GM12801 (cell line): ENCODE measurements around the gene ALS2.

Source experiments
- CTCF ChIP-seq: IDR thresholded peaks from one replicate; pipeline ENCODE4 v1.5.1; 2011; ENCODE audit warnings: control low read depth; ENCODE audit not compliant: insufficient read length; ENCODE audit errors: extremely low read depth

Gene ALS2

GRCh38 chr2:201797175-201797840, 16.6 kb upstream of the ALS2 start:
- TF ChIP-seq CTCF = no peak

- no peak for TF ChIP-seq CTCF
These were observed 15.7 kb upstream of the ALS2 start for GRCh38 chr2:201796478-201796865.

- no peak for TF ChIP-seq CTCF
These were observed 15.1 kb upstream of the ALS2 start for GRCh38 chr2:201795607-201796477.

- no peak for TF ChIP-seq CTCF
These were observed 13.6 kb upstream of the ALS2 start for GRCh38 chr2:201794294-201794693.

- TF ChIP-seq CTCF = no peak
These were observed 12.9 kb upstream of the ALS2 start for GRCh38 chr2:201793631-201794030.

GRCh38 chr2:201790989-201791388, 10.3 kb upstream of the ALS2 start:
- TF ChIP-seq CTCF = no peak

GRCh38 chr2:201790291-201790690, 9.6 kb upstream of the ALS2 start:
- no peak for TF ChIP-seq CTCF
